ENCODE measurements around the gene MEIKIN. TPM values are rescaled to one million over a fixed set of nuclear protein-coding genes. Genes with fewer than 3 reads are reported as not detected.
"Not testable (repeated sequence)": the region's sequence is repeated elsewhere in the genome, so short reads cannot be mapped to it uniquely, and the experiment has no call there.

Gene MEIKIN
- total RNA-seq, 4 donors from 2014 or later: not detected

GRCh38 chr5:131906668-131907067, 38.8 kb downstream of the MEIKIN start:
- Histone ChIP-seq H3K9me3 (peaks cover 0 to 8% (median 3%) of the 10 kb centered on the region in 4 donors), H3K4me3 (no peak overlapping the region), H3K27me3 (no peaks in the 10 kb centered on the region), H3K4me1 (no peaks in the 10 kb centered on the region), H3K36me3 (no peaks in the 10 kb centered on the region), H3K27ac (no peak overlapping the region)
- TF ChIP-seq CTCF (IDR thresholded peaks at IDR 0.05): no peak
- TF ChIP-seq POLR2A (IDR thresholded peaks at IDR 0.05): no peak
- no peak for TF ChIP-seq EP300 (IDR thresholded peaks at IDR 0.05)
- 75 to 86% methylated on average over 2 of the region's 2 CpGs for WGBS, 2 donors
- DNase-seq (ENCODE audit: low spot score in 2 of 2): no peak

DNA sequence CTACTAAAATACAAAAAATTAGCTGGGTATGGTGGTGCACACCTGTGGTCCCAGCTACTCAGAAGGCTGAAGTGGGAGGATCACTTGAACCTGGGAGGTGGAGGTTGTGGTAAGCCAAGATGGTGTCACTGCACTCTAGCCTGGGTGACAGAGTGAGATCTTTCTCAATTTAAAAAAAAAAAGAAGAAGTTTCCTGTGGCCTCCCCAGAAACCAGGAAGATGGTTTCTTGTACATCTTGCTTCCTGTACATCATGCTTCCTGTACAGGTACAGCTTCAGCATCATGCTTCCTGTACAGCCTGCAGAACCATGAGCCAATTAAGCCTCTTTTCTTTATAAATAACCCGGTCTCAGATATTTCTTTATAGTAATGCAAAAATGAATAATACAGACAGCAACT, 43.2 kb downstream of the MEIKIN start:
- WGBS, 2 donors: 72 to 82% methylated on average over 1 of the region's 1 CpG
- H3K36me3 ChIP-seq; H3K4me1 ChIP-seq; H3K27me3 ChIP-seq; DNase-seq (ENCODE audit: low spot score in 2 of 2); H3K4me3 ChIP-seq; H3K27ac ChIP-seq: not testable (repeated sequence)
- H3K9me3 ChIP-seq: peaks cover 0 to 22% (median 3%) of the 10 kb centered on the region in 4 donors

- Histone ChIP-seq H3K27me3 (no peaks in the 10 kb centered on the region), H3K4me1 (no peaks in the 10 kb centered on the region), H3K4me3 (no peak overlapping the region), H3K27ac (no peak overlapping the region), H3K36me3 (no peaks in the 10 kb centered on the region), H3K9me3 (peaks cover 0 to 44% (median 3%) of the 10 kb centered on the region in 4 donors)
- no peak for TF ChIP-seq POLR2A (IDR thresholded peaks at IDR 0.05)
- DNase-seq (ENCODE audit: low spot score in 2 of 2): no peak
Observed at GRCh38 chr5:131899686-131900085, 45.8 kb downstream of the MEIKIN start.

DNA sequence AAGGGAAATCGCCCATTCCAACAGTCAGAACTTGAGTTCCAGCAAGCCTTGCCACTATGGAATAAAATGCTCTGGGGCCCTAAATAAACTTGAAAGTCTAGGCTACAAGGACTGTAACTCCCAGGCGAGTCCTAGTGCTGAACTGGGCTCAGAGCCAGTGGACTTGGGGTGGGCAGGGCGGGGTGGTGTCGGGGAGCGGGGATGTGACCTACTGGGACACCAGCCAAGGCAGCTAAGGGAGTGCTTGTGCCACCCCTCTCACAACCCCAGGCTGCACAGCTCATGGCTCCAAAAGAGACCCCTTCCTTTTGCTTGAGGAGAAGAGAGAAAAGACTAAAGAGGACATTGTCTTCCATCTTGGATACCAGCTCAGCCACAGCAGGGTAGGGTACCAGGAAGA, 61.5 kb downstream of the MEIKIN start:
- no peak for DNase-seq (ENCODE audit: low spot score in 2 of 2)
- Histone ChIP-seq H3K36me3 (no peaks in the 10 kb centered on the region), H3K27me3 (no peaks in the 10 kb centered on the region), H3K4me3 (no peak overlapping the region), H3K27ac (no peak overlapping the region), H3K4me1 (no peaks in the 10 kb centered on the region), H3K9me3 (peaks cover 0 to 19% (median 0%) of the 10 kb centered on the region in 4 donors)
- TF ChIP-seq EP300 (IDR thresholded peaks at IDR 0.05): no peak
- TF ChIP-seq POLR2A (IDR thresholded peaks at IDR 0.05): no peak
- TF ChIP-seq CTCF (IDR thresholded peaks at IDR 0.05): no peak
- WGBS, 2 donors: 53 to 60% methylated on average over 4 to 5 of the region's 5 CpGs

- Histone ChIP-seq H3K4me1 (no peaks in the 10 kb centered on the region), H3K9me3 (no peaks in the 10 kb centered on the region), H3K4me3 (no peak overlapping the region), H3K27ac (no peak overlapping the region), H3K36me3 (no peaks in the 10 kb centered on the region), H3K27me3 (no peaks in the 10 kb centered on the region)
- TF ChIP-seq POLR2A (IDR thresholded peaks at IDR 0.05): no peak
- no peak for TF ChIP-seq CTCF (IDR thresholded peaks at IDR 0.05)
- no peak for TF ChIP-seq EP300 (IDR thresholded peaks at IDR 0.05)
- WGBS, 2 donors: 93% methylated on average over 5 of the region's 5 CpGs
- DNase-seq (ENCODE audit: low spot score in 2 of 2): no peak
Observed at GRCh38 chr5:131879705-131880104, 65.8 kb downstream of the MEIKIN start.

GRCh38 chr5:131877873-131878272, 67.6 kb downstream of the MEIKIN start:
- no peaks in the 10 kb centered on the region for H3K27me3 ChIP-seq
- DNase-seq (ENCODE audit: low spot score in 2 of 2): no peak
- no peaks in the 10 kb centered on the region for H3K36me3 ChIP-seq
- 81 to 98% methylated on average over 2 of the region's 2 CpGs for WGBS, 2 donors
- no peak overlapping the region for H3K27ac ChIP-seq
- no peak overlapping the region for H3K4me3 ChIP-seq
- H3K4me1 ChIP-seq: no peaks in the 10 kb centered on the region
- H3K9me3 ChIP-seq: no peaks in the 10 kb centered on the region
- no peak for TF ChIP-seq EP300 (IDR thresholded peaks at IDR 0.05)

- H3K4me3 ChIP-seq; H3K36me3 ChIP-seq; H3K27ac ChIP-seq; DNase-seq (ENCODE audit: low spot score in 2 of 2); H3K4me1 ChIP-seq; H3K27me3 ChIP-seq: not testable (repeated sequence)
- WGBS, 2 donors: 89 to 91% methylated on average over 8 to 11 of the region's 12 CpGs
- H3K9me3 ChIP-seq: peaks cover 0 to 27% (median 3%) of the 10 kb centered on the region in 4 donors
Observed at GRCh38 chr5:131871251-131871650, 74.2 kb downstream of the MEIKIN start.

All from tibial nerve (tissue), 4 donors.